Esophagus muscularis mucosa (tissue), 4 donors: ENCODE results near the gene PSKH1.

Experiments
- CTCF ChIP-seq, 3 experiments: fragments of 200-600 bp in 2 of 3; fragments of 450-650 bp in 1 of 3; sonication (generic) in 2 of 3; IDR thresholded peaks; one replicate each; pipeline ENCODE4 v1.5.1; 2017 to 2019; ENCODE audit warnings: antibody characterized with exemption in 3 of 3, mild to moderate bottlenecking in 2 of 3, moderate library complexity in 1 of 3
- EP300 ChIP-seq: sonication (generic); formaldehyde crosslinking; IDR thresholded peaks from one replicate; pipeline ENCODE4 v1.6.1; 2017; ENCODE audit warnings: antibody characterized with exemption
- POLR2A ChIP-seq: fragments of 450-650 bp; IDR thresholded peaks from one replicate; pipeline ENCODE4 v1.6.1; 2017; ENCODE audit warnings: antibody characterized with exemption, moderate library complexity, mild to moderate bottlenecking, low read depth
- POLR2AphosphoS5 ChIP-seq, 2 donors: sonication (generic); formaldehyde crosslinking; IDR thresholded peaks; one replicate each; pipeline ENCODE4 v1.6.1; 2017; ENCODE audit warnings: antibody characterized with exemption in 2 of 2

GRCh38 chr16:67864594-67864993 is 28.5 kb upstream of the PSKH1 start:
- TF ChIP-seq CTCF (IDR thresholded peaks at IDR 0.05) (no peak), POLR2AphosphoS5 (IDR thresholded peaks at IDR 0.05) (no peak), POLR2A (no peak), EP300 (no peak)
